ENCODE data around the gene OSBPL6. TPM values are rescaled to one million over a fixed set of nuclear protein-coding genes. Genes with fewer than 3 reads are reported as not detected.
A peak's percentile ranks its signal among the peaks of the same experiment; 100 is the strongest.

The OSBPL6 gene
- total and polyA plus RNA-seq, 9 of the 15 experiments (the other 6 are each of a cell fraction or from before 2014, with no cell fraction given): 3.4 to 12.7 (median 9.3) TPM

- ATAC-seq (no peak), DNase-seq (ENCODE audit: extremely low read depth in 1 of 4, low spot score in 3 of 4) (no peak), FAIRE-seq (no peak)
- no peak overlapping the region for H2AFZ ChIP-seq (ENCODE audit: low read depth, low read length)
- TF ChIP-seq ZNF77 (CRISPR knock-in tag; IDR thresholded peaks at IDR 0.05) (no peak), ZC3H8 (IDR thresholded peaks at IDR 0.05) (no peak), ZNF518B (CRISPR knock-in tag; IDR thresholded peaks at IDR 0.05) (no peak), TCF15 (CRISPR knock-in tag; IDR thresholded peaks at IDR 0.05) (no peak), RBM39 (optimal IDR thresholded peaks at IDR 0.05; ENCODE audit: low read depth, low read length) (no peak), PHB (CRISPR knock-in tag; IDR thresholded peaks at IDR 0.05) (no peak), THRA (IDR thresholded peaks at IDR 0.05) (no peak), FOXJ2 (tag; IDR thresholded peaks at IDR 0.05) (no peak), ZNF197 (CRISPR knock-in tag; IDR thresholded peaks at IDR 0.05; ENCODE audit: low read depth) (no peak), PATZ1 (CRISPR knock-in tag; IDR thresholded peaks at IDR 0.05; ENCODE audit: borderline replicate concordance) (no peak), CEBPG (CRISPR knock-in tag; IDR thresholded peaks at IDR 0.05) (no peak), CEBPG (tag; conservative IDR thresholded peaks at IDR 0.05 in 1 of 2, IDR thresholded peaks at IDR 0.05 in 1 of 2) (no peak), ZNF121 (CRISPR knock-in tag; conservative IDR thresholded peaks at IDR 0.05) (no peak)
- WGBS (ENCODE audit: insufficient coverage, low coverage, missing lambda C conversion rate): 32% methylated on average over 1 of the region's 1 CpG
- no peaks in the 10 kb centered on the region for H3K9me1 ChIP-seq (ENCODE audit: control insufficient read depth, insufficient read depth, low read length)
- no peaks in the 10 kb centered on the region for H3K79me2 ChIP-seq (ENCODE audit: control insufficient read depth, insufficient read depth, low read length)
- H3K27ac ChIP-seq (ENCODE audit: extremely low read depth, low read depth, low read length): no peak overlapping the region
- BruUV-seq (replicated peaks): no TSS peak
- H3K9me3 ChIP-seq (replicated peaks; ENCODE audit: control insufficient read depth, insufficient read depth, low read depth, low read length): no peaks in the 10 kb centered on the region
- H4K20me1 ChIP-seq (replicated peaks; ENCODE audit: control insufficient read depth, insufficient read depth, low read length): no peaks in the 10 kb centered on the region
- peak overlapping the region in 1 of 2 experiments; percentile 12; a peak in 1 of 4 replicates for H3K9ac ChIP-seq (ENCODE audit: insufficient read depth in 1 of 2, low read depth in 2 of 2, low read length in 2 of 2)
- intact Hi-C loops (cut with micrococcal nuclease) (no loop called here), in situ Hi-C loops (cut with MboI) (no loop called here)
- no peak overlapping the region for H3K4me2 ChIP-seq (ENCODE audit: insufficient read depth, low read length)
- no peaks in the 10 kb centered on the region for H3K36me3 ChIP-seq (ENCODE audit: control insufficient read depth, insufficient read depth, low read length)
- POLR2A ChIA-PET: interaction anchor here (0.8 to 1.4 kb wide), 4 partner anchors 8 to 37 kb away, joined by 3 to 5 read pairs (median 4); no protein-coding TSS in a partner anchor
- no peak overlapping the region for H3K4me3 ChIP-seq
- H3K27me3 ChIP-seq (ENCODE audit: control insufficient read depth in 2 of 2, insufficient read depth in 2 of 2, low read length in 2 of 2): no peaks in the 10 kb centered on the region
- CTCF ChIA-PET (ENCODE audit: low intra/inter-chr PET ratio): no interaction called here
- H3K4me1 ChIP-seq (replicated peaks in 1 of 2; ENCODE audit: control insufficient read depth in 2 of 2, insufficient read depth in 2 of 2, low read length in 2 of 2): peaks cover 0 to 8% of the 10 kb centered on the region in 2 experiments; a peak in 2 of 5 replicates
These were observed 52.9 kb downstream of the OSBPL6 start for GRCh38 chr2:178247250-178247649.
